ENCODE measurements around the gene CDA. TPM values are rescaled to one million over a fixed set of nuclear protein-coding genes. Genes with fewer than 3 reads are reported as not detected.
A peak's percentile ranks its signal among the peaks of the same experiment; 100 is the strongest.

Gene CDA
- total RNA-seq, 1 donor from 2014 or later, result 5.3 TPM

DNA sequence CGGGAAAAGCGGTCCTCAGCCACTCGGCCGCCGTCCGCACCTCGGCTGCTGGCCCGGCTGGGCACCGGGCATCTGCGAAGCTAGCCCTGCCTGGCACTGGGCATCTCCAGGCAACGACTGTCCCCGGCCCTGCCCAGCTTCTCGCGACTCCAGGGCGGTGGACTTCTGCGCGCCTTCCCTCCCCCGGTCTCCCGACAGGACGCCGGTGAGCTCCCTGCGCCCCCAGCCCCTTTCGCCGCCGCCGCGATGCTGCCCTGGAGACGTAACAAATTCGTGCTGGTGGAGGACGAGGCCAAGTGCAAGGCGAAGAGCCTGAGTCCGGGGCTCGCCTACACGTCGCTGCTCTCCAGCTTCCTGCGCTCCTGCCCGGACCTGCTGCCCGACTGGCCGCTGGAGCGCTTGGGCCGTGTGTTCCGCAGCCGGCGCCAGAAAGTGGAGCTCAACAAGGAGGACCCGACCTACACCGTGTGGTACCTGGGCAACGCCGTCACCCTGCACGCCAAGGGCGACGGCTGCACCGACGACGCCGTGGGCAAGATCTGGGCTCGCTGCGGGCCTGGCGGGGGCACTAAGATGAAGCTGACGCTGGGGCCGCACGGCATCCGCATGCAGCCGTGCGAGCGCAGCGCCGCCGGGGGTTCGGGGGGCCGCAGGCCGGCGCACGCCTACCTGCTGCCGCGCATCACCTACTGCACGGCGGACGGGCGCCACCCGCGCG lies 36.0 kb upstream of the CDA start:
- peak overlapping the region; percentile 39 for H3K4me3 ChIP-seq
- H3K27me3 ChIP-seq (ENCODE audit: low read depth), result peaks cover 62% of the 10 kb centered on the region
- no peak overlapping the region for H3K27ac ChIP-seq
- H3K4me1 ChIP-seq, result peaks cover 8% of the 10 kb centered on the region
- intact Hi-C loops (cut with DNase I), result no loop called here
- TF ChIP-seq, protein P1, sequence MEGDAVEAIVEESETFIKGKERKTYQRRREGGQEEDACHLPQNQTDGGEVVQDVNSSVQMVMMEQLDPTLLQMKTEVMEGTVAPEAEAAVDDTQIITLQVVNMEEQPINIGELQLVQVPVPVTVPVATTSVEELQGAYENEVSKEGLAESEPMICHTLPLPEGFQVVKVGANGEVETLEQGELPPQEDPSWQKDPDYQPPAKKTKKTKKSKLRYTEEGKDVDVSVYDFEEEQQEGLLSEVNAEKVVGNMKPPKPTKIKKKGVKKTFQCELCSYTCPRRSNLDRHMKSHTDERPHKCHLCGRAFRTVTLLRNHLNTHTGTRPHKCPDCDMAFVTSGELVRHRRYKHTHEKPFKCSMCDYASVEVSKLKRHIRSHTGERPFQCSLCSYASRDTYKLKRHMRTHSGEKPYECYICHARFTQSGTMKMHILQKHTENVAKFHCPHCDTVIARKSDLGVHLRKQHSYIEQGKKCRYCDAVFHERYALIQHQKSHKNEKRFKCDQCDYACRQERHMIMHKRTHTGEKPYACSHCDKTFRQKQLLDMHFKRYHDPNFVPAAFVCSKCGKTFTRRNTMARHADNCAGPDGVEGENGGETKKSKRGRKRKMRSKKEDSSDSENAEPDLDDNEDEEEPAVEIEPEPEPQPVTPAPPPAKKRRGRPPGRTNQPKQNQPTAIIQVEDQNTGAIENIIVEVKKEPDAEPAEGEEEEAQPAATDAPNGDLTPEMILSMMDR (IDR thresholded peaks at IDR 0.05), result no peak
- H3K36me3 ChIP-seq, result no peaks in the 10 kb centered on the region
- DNase-seq, result no peak
- no peaks in the 10 kb centered on the region for H3K9me3 ChIP-seq
- ATAC-seq, result no peak

DNA sequence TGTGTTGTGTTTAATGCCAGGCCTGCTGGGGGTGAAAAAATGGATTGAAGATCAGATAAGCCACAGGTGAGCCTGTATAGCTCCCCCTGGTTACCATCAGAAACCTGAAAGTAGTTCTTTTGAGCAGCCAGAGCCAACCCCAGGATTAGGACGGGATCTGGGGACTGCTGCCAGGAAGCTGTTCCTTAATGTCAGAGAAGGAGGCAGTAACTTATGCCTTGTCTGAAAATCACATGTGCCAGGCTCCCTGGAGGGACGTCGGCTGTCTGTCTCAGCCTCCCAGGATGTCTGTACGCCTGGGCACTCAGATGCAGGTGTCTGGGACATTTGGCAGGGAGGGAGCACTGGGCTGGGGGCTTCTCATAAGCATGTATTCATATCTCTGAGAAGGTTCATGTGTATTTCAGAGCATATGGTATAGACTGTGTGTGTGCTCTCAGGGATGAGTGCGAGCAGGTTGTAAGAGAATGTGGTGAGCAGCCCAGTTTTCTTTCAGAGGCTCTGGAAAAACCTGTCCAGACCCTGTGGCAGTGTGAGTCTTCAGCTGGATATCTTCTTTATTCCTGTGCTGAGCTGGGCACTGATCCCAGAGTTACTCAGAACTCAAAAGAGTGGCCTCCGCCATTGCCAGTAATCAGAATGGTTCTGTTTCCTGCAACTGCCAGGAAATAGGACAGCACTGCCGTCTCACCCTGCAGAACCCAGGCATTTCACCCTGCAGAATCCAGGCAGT lies 33.7 kb upstream of the CDA start:
- TF ChIP-seq, protein P1 (IDR thresholded peaks at IDR 0.05), result no peak
- intact Hi-C loops (cut with DNase I), result no loop called here
- H3K27ac ChIP-seq, result no peak overlapping the region
- no peak for DNase-seq
- no peaks in the 10 kb centered on the region for H3K36me3 ChIP-seq
- no peak overlapping the region for H3K4me3 ChIP-seq
- H3K27me3 ChIP-seq (ENCODE audit: low read depth), result peaks cover 67% of the 10 kb centered on the region
- peaks cover 8% of the 10 kb centered on the region for H3K4me1 ChIP-seq
- ATAC-seq, result no peak
- no peaks in the 10 kb centered on the region for H3K9me3 ChIP-seq

DNA sequence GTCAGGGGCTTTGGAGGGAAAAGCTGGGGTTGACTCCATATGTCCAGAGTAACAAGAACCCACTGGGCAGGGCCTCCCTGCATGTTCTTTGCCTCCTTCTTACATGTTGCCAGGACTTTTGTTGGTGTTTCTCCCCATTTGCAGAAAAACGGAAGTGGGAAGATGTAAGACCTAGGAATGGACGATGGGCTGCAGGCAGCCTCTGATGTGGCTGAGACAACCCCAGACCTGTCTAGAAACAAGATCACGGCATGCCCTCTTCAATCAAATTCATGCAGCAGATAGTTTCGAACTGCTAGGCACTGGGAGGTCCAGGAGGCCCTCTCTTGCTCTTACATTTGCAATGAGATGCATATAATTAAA lies 33.2 kb upstream of the CDA start:
- DNase-seq (no peak), ATAC-seq (no peak)
- H3K4me1 ChIP-seq, result peaks cover 8% of the 10 kb centered on the region
- H3K9me3 ChIP-seq, result no peaks in the 10 kb centered on the region
- H3K27me3 ChIP-seq (ENCODE audit: low read depth), result peaks cover 67% of the 10 kb centered on the region
- intact Hi-C loops (cut with DNase I), result no loop called here
- no peak overlapping the region for H3K4me3 ChIP-seq
- H3K27ac ChIP-seq, result no peak overlapping the region
- no peaks in the 10 kb centered on the region for H3K36me3 ChIP-seq
- TF ChIP-seq, protein P1 (IDR thresholded peaks at IDR 0.05), result no peak

DNA sequence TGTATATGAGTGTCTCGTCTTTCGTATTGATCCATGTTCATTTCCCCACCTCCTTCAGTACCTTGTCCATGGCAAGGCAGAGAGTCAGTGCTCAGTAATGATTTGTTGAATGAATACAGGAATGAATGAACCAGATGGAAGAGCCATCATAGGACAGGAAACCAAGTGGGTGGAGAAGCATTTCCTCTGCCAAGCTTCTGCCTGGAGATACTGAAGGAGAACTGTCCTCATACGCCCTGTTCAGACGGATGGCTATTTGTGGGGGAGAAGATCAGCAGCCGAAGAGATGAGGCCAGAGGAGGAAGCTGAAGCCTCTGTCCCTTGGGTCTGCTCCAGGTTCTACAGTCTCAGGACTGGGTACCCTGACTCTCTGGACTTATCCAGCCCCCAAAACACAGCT lies 30.7 kb upstream of the CDA start:
- peaks cover 47% of the 10 kb centered on the region for H3K27me3 ChIP-seq (ENCODE audit: low read depth)

DNA sequence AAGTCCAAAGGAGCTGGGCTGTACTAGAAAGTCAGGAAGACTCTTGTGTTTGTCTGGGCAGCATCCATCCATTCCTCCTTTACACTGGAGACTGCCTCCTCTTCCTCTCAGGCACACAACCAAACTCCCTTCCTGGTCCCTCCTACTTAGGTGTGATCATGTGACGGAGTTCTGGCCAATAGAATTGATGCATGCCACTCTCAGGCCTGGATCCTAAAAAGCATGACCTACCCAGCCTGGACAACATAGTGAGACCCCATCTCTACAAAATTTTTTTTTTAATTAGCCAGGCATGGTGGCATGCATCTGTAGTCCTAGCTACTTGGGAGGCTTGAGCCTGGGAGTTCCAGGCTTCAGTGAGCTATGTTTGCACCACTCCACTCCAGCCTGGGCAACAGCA lies 27.9 kb upstream of the CDA start:
- TF ChIP-seq, protein P1 (IDR thresholded peaks at IDR 0.05), result no peak
- Histone ChIP-seq H3K9me3 (no peaks in the 10 kb centered on the region), H3K27ac (no peak overlapping the region), H3K4me3 (no peak overlapping the region), H3K4me1 (no peaks in the 10 kb centered on the region), H3K36me3 (no peaks in the 10 kb centered on the region), H3K27me3 (ENCODE audit: low read depth) (peaks cover 21% of the 10 kb centered on the region)
- ATAC-seq (no peak), DNase-seq (no peak)
- intact Hi-C loops (cut with DNase I), result no loop called here

More for the DNA sequence above, 30.7 kb upstream of the CDA start:
- no peaks in the 10 kb centered on the region for H3K9me3 ChIP-seq
- no peak for DNase-seq
- no peaks in the 10 kb centered on the region for H3K36me3 ChIP-seq
- no peak overlapping the region for H3K4me3 ChIP-seq
- intact Hi-C loops (cut with DNase I), result no loop called here
- no peak for ATAC-seq
- peaks cover under 1% of the 10 kb centered on the region for H3K4me1 ChIP-seq
- TF ChIP-seq, protein P1 (IDR thresholded peaks at IDR 0.05), result no peak
- no peak overlapping the region for H3K27ac ChIP-seq

Data from lower lobe of right lung (tissue), 2 donors.